C4-2B (cell line): Measurements from ENCODE around the gene UBE2J2.

Experiments
- H3K27ac ChIP-seq: fragments of 450-650 bp; 2 replicates; pipeline ENCODE4 v1.5.1; 2017
- ZFX ChIP-seq: fragments of 450-650 bp; IDR thresholded peaks from 2 replicates; pipeline ENCODE4 v1.6.1; 2017
- TF ChIP-seq, protein P1 (sequence below): fragments of 450-650 bp; conservative IDR thresholded peaks from 2 replicates; pipeline ENCODE4 v1.5.1; 2017; ENCODE audit warnings: mild to moderate bottlenecking

UBE2J2 gene

DNA sequence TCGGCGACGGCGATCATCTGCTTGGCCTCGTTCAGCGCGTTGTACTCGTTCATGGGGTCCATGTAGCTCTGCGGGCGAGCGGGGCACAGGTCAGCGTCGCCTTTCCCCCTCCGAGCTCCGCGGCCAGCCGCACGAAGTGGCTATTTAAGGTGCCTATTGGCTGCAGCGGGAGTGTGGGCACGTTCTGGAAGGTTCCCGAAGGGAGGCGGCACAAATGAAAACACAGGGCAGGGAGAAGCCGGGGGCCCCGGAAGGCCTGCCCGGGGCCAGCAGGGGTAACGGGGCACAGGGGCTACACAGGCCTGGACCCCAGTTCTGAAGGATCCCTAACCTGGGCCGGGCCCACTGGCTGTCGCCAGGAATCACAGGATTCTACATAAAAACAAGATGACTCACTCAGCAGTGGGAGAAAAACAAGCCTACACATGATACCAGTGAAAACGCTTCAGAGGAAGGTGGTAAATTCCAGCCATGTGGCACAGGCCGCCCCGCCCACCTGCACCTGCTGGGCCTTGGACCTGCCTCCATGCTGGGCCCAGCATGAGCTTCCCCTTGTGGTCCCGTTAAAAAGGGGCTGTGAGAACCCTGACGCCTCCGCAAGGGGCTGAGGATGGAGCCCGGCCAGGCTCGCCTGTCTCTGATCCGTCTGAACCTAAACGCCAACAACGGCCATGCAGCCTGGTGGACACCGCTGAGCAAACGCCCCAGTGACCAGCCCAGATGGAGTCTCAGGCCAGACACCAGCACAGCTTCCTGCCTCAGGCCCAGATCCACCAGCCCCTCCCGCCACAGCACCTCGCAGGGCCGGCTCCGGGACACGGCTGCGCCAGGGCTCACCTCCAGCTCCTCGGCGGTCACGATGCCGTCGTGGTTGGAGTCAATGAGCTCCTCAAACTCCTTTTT is 55.8 kb downstream of the UBE2J2 start:
- TF ChIP-seq, protein P1, sequence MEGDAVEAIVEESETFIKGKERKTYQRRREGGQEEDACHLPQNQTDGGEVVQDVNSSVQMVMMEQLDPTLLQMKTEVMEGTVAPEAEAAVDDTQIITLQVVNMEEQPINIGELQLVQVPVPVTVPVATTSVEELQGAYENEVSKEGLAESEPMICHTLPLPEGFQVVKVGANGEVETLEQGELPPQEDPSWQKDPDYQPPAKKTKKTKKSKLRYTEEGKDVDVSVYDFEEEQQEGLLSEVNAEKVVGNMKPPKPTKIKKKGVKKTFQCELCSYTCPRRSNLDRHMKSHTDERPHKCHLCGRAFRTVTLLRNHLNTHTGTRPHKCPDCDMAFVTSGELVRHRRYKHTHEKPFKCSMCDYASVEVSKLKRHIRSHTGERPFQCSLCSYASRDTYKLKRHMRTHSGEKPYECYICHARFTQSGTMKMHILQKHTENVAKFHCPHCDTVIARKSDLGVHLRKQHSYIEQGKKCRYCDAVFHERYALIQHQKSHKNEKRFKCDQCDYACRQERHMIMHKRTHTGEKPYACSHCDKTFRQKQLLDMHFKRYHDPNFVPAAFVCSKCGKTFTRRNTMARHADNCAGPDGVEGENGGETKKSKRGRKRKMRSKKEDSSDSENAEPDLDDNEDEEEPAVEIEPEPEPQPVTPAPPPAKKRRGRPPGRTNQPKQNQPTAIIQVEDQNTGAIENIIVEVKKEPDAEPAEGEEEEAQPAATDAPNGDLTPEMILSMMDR: no peak
- TF ChIP-seq ZFX: no peak

DNA sequence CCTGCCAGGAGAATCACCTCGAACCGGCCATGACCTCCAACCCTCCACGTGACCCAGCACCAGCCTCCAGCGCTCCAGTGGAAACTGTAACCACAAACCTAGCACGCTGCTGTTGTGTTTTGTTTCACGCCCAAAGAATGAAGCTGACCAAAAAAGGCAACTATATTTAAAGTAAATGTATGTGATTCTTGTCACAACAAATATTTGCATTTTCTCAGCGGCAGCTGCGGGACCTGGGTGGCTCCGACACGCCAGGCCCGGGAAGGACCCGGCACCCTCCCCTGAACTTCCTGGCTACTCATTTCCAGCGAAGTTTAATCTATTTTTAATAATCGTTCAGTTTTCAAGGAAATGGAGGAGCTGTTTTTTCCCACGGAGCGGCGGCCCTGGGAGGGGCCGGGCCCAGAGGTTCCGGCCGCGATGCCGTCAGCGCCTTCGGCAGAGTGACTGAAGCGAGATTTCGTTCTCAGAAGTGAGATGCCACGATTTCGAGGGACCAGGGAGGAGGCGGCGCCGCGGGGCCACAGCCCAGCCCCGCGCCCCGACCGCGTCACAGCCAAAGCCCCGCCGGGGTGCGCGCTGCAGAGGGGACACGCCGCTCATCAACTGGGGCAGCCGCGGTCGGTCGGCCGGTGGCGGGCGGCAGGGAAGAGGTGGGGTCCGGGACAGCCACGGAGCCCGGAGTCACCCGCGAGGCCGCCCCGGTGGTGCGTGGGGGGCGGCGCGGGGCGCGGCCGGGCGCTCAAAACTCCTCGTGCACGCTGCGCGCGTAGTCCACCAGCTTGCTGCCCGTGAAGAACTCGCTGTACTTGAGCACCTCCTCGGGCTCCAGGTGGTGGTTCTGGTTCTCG is 56.7 kb downstream of the UBE2J2 start:
- TF ChIP-seq, protein P1: no peak
- no peak for TF ChIP-seq ZFX
- H3K27ac ChIP-seq: no peak overlapping the region

More for the DNA sequence above, 55.8 kb downstream of the UBE2J2 start:
- no peak overlapping the region for H3K27ac ChIP-seq

DNA sequence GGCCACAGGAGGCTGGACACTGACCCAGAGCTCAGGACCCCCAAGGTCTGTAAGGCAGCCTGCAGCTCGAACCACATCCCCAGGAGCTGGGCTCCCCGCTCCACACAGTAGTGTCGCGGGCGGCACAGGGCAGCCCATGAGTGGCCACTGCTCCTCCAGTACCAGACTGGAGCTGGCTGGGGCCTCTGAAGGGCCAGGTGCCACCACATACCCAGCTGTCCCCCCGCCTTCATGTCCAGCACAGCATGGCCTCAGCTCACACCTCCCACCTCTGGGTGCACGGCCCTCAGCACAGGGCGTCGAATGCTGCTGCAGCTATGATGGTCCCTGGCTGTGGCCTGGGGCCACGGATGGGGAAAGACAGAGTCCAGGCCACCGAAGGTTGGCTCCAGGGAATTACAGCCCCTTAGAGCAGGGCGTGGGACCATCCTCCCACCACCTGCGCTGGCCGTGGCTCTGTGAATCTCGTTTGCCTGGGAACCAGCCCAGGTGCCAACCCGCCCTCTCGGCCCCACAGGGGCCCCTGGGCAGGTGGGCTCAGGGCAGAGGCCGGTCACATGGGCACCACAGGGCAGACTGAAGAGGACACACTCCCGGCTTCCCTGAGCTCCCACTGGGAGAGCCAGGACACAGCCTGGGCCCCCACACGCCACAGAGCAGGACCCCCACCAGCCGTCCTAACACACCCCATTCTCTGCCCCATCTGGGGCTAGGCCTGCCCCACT is 57.6 kb downstream of the UBE2J2 start:
- H3K27ac ChIP-seq: no peak overlapping the region
- TF ChIP-seq ZFX: no peak
- TF ChIP-seq, protein P1: no peak

DNA sequence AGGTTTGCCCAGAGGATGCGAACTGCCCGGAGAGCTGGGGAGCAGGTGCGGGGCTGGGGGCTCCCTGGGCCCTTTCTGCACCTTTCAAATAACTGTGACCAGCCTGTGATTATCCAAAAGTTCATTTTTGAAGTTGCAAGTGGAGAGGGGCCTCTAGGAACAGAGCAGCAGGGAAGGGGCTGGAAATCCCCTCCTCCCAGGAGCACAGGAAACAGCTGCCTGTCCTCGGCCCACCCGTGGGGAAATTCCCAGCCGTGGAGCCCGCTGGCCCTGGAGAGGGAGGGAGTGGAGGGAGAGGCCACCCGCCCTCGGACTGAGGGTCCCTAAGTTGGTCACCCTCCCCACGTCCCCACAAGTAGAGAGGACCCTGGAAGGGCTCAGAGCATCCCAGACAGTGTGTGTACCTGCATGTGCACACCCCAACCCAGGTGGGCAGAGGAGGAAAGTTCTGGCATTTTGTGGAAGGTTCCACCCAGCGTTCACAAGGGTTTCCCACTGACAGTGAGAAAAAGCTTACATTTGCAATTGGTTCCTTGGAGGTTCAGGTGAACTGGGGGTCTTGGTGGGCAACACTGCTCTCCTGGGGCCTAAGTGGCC is 58.5 kb downstream of the UBE2J2 start:
- no peak overlapping the region for H3K27ac ChIP-seq
- no peak for TF ChIP-seq ZFX
- TF ChIP-seq, protein P1: no peak

DNA sequence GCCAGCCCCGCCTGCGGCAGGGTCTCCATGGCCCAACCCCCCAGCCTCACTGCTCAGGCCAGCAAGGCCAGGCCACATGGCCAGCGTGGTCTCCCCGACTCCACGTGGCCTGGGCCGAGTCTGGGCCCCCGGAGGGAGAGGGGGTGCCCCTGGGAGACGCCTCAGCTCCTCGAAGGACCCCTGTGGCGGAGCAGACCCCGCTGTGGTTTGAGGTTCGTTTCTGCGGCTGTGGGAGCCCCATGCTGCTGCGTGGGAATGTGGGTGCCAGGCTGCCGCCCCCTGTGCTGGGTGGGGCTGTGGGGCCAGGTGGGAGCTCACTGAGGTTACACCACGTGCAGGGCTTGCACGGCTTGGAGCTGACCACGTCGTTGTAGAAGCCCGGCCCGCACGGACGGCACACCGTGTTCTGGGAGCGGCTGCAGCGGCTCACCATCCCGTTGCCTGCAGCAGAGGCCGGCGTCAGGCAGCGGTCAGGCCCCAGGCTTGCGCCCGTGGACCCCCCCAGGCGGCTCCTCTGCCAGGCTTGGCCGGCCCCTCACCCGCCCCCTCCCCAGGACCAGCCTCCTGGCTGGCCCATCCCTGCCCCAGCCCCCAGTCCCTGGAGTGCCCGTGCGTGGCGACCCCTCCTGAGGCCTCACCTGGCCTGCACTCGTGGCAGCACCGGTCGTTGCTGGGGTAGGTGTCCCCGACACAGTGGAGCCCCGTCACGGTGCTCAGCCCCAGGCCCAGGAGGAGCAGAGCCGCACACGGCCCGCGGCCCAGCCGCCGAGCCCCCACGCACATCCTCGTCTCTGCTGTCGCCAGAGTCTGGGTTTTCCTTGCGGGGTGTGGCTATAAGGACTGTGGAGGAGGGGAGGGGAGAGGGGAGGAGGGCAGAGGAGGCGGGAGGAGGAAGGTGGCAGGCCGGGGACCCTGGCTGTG is 60.0 kb downstream of the UBE2J2 start, which contains the start of gene TNFRSF4:
TSS of gene TNFRSF4 (minus strand) at position 809 of the 921 bp plus-strand sequence. CDS start at position 783, 26 bp downstream.
- TF ChIP-seq, protein P1: no peak
- TF ChIP-seq ZFX: no peak
- H3K27ac ChIP-seq: no peak within 1 kb of the TSS

DNA sequence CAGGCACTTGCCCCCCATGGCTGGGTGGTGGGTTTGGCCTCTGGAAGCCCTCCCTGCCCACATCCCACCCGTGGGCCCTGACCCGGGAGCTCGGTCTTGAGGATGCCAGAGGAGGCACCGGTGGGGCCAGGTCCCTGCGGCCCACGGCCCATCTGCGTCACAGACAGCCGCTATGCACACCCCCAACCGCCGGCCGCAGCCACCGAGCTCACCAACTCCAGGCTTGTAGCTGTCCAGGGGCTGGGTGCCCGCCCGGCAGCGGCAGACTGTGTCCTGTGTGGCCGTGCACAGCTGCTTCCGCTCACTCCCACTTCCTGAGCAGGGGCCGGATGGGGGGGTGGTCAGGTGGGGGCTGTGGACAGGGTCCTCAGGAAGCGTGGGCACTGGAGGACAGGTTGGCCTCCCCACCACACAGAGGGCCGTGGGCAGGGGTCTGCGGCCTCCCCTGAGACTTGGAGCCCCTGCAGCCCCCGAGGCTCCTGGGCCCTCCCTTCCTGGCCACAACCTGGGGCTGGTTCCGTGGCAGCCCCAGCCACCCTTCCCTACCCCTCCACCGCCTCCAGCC is 60.8 kb downstream of the UBE2J2 start:
- H3K27ac ChIP-seq: no peak overlapping the region
- TF ChIP-seq, protein P1: no peak
- no peak for TF ChIP-seq ZFX
